CD4-positive, alpha-beta T cell treated with Interleukin-15 for 4 hours (primary cell): ENCODE measurements around the gene GET3.
A peak's percentile ranks its signal among the peaks of the same experiment; 100 is the strongest.
"Not testable (repeated sequence)": the region's sequence is repeated elsewhere in the genome, so short reads cannot be mapped to it uniquely, and the experiment has no call there.

Experiments used
- DNase-seq: peaks from one replicate; pipeline ENCODE4 v3.0.0-alpha.2; 2020; ENCODE audit warnings: low spot score

Gene GET3

DNA sequence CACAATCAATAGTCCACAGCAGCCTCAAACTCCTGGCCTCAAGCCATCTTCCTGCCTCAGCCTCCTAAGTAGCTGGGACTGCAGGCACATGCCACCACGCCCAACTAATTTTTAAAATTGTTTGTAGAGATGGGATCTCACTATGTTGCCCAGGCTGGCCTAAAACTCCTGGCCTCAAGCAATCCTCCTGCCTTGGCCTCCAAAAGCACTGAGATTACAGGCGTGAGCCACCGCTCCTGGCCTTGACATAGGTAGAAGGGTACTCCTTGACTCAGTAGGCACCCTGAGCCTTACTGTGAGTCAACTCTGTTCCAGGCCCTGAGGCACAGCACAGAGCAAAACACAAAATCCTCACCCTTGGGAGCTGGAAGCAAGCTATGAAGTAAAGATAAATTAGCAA, 21.4 kb upstream of the GET3 start:
- no peak for DNase-seq

DNA sequence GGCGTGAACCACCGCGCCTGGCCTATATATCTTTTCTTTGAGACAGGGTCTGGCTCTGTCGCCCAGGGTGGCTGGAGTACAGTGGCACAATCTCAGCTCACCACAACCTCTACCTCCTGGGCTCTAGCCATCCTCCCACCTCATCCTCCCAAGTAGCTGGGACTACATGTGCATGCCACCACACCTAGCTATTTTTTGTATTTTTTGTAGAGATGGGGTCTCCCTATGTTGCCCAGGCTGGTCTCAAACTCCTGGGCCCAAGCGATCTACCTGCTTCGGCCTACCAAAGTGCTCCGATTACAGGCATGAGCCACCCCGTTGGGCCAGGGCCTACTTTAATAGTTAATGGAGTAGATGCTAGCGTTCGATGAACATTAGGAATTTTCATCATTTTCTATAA, 17.0 kb upstream of the GET3 start:
- DNase-seq = no peak

DNA sequence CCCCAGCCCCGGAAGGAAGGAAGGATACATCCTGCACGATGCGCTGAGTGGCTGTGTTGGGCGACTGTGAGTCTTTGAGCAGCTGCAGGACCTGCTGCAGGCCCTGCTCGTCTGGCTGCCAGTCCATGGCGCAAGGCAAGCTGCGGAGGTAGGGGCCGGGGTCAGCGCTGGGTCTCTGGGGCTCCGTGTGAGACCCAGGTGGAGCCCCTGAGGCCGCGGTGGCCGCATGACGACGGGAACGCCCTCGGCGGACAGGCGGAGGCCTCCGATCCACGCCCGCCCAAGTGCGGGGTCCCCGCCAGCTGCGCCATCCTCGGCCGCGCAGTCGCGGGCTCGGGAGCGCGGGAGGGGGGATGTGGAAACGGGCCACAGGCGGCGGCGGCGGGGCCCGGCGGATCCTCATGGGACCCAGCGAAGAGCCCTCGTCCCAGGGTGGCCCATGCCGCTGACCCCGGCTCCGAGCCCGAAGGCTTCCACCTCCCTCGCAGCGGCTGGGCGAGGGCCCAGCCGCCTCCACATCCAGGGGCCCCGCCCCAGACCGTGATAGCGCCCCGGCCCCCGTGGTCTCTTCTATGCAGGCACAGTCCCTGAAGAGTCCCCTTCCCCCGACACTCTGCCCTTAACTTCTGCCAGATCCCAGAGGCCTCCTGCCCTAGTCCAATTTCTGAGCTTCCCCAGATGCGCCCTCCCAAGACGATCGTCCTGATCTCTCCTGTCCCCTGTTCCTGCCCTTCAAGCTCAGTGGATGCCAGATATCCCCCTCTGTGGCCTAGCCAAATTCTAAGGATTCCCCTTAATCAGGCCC, 16.2 kb upstream of the GET3 start:
- DNase-seq = no peak

GRCh38 chr19:12721656-12722565, 15.4 kb upstream of the GET3 start:
- DNase-seq = peak; percentile 25

- peak; percentile 97 for DNase-seq
Measured at GRCh38 chr19:12722566-12723380, 14.5 kb upstream of the GET3 start.

DNA sequence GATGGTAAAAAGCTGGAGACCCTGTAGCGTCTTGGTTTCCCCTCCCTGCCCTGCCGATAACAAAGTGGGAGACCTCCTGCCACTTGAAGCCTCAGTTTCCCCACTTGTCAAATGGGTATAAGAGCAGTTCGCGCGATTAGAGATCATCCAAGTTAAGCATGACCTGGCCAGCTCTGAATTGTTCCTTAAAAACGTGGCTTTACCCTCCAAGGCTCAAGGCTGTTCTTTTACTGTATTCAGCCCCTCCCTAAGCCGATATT, 14.0 kb upstream of the GET3 start:
- DNase-seq = no peak

DNA sequence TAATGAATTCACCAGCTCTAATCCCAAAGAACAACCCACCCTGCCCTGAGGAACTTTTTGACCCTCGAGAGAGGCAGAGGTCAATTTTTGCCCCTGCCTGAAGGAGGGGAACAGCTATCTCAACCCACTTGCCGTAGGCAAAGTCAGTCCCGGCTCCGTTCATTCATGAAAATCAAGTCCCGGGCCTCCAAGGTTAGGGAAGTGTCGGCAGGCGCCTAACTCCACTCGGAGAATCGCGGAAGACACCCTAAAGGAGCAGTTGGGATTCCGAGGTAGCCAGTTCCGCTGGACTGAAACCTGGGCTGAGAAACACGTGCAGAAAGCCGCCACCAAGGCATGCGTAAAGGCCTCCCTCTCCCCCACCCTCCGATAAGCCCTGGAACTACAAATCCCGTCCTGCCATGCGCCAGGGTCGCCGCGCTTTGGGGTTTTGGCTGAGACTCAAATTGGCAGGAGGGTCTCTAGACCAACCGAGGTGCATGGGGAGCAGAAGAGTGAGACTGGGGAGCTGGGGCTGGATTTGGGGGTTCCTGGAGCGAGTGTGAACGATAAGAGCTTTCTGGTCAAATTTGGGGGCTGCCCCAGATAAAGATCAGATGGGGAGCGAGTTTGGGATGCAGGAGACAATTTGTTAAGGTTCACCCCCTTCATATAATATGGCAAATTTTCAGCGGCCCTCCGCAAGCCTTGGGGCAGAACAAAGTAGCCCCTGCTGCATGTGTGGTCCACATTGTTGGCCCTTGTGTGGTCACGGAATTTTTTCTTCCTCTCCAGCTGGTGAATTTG, 13.5 kb upstream of the GET3 start, which contains the start of gene TNPO2:
Gene TNPO2, minus strand, starts transcription at position 292 of the 786 bp plus-strand sequence. CDS start 2,955 bp downstream, outside the sequence.
- DNase-seq = peak; percentile 54

- DNase-seq = not testable (repeated sequence)
Measured at GRCh38 chr19:12725612-12726011, 11.7 kb upstream of the GET3 start.

- no peak for DNase-seq
Measured at GRCh38 chr19:12726988-12727316, 10.3 kb upstream of the GET3 start.

- no peak for DNase-seq
Measured at GRCh38 chr19:12727745-12728433, 9.4 kb upstream of the GET3 start.

DNA sequence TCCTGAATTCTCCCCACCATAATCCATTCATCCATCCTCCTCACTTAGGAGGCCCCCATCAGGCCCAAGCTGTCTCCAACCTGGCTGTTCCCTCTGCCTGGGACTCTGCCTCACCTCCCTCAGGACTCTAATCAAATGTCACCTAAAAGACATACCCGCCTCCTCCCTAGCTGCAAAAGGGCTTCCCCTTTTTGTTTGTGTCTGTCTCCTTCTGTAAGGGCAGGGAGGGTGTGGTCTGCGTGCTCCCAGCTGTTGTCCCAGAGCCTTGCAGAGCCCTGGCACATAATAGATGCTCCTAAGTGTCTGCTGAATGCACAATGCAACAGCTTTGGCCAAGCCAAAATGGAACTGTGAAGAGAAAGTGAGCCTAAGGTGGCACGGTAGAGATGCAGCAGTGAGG, 7.2 kb upstream of the GET3 start:
- no peak for DNase-seq

GRCh38 chr19:12731337-12731736, 6.0 kb upstream of the GET3 start:
- DNase-seq = no peak

DNA sequence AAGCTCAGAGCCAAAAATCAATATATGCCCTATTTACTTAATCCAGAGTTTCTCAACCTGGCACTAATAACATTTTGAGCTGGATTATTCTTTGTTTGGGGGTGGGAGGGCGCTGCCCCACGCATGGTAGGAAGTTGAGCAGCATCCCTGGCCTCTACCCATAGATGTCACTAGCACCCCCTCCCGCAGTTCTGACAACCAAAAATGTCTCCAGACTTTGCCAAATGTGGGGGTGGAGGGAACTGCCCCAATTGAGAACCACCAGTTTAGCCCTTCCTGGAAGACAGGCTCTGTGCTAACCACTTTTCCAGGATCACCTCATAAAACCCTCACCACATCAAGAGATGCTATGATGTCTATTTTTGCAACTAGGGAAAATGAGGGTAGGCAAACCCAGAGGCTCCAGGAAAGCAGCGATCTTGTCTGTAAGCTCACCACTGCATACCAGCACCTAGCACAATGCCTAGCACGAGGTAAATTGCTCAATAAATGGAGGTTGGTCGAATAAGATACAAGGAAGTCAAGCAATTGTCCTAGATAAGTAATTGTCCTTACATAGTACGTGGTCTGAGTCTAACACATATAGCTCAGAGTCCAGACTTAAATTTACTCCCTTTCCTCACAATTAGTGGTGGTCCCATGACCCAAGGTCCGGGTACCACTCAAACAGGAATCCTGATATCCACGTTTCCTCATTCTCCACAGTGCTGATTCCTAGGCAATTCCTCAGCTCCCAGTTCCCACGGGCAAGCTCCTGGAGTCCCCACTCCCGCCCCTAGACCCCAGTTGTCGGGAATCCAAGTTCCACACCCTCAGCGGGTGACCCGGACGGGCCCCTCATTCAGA, 3.7 kb upstream of the GET3 start:
- DNase-seq = peak; percentile 39

GRCh38 chr19:12737835-12738351, 596 bp downstream of the GET3 start:
- no peak for DNase-seq

DNA sequence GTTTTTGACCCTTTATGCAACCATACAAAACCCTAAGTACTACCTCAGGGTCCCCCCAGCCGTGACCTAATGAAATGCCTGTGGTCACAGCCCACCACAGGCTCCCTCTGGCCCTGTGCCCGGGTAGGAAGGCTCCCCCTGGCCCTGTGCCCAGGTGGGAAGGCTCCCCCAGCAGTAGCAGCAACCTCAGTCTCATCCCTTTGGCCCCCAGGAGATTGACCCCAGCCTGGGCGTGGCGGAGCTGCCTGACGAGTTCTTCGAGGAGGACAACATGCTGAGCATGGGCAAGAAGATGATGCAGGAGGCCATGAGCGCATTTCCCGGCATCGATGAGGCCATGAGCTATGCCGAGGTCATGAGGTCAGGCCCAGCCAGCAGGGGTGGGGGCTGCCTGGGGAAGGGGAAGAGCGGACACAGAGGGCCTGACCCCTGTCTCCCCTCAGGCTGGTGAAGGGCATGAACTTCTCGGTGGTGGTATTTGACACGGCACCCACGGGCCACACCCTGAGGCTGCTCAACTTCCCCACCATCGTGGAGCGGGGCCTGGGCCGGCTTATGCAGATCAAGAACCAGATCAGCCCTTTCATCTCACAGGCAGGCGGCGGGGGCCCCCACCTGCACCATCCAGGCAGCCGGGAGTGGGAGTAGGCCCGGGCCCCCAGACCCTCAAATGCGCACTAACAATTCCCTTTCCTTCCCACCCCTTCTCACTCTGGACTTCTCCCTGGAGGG, 8.0 kb downstream of the GET3 start:
- DNase-seq = no peak

DNA sequence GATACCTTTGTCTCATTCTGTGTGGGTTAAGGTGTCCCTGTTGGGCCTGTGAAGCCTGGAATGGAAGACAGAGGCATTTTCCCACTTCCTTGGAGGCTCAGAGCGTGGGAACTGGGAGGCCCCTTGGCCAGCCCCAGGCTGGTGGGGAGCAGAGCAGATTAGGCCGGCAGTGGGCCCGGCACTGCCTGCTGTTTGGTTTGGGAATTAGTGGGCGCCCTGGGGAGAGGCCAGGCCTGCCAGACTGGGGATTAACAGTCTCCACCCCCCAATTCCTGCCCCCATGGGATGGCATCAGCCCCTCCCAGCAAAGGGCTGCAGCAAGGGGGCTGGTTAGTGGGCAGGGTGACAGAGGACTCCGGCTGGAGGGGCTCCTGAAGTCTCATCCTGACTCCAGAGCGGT, 11.2 kb downstream of the GET3 start:
- DNase-seq = no peak

GRCh38 chr19:12749938-12750521, 12.7 kb downstream of the GET3 start:
- no peak for DNase-seq

DNA sequence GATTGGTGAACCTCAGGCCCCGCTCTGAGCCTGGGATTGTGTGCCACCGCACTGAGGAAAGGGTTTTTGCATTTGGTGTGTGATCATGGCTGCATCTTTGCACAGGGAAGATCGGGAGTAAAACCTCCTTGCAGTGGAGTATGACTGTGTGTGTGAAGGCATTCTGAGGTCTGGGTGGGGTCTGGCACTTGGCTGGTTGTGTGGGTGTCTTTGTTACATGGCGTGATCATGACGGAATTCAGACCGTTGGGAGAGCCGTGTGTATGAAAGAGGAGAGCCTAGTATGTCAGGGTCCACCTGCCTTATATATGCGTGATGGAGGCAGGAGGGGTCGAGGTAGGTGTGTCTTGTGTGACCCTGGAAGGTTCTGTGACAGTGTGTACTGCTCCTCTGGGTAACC, 13.6 kb downstream of the GET3 start:
- no peak for DNase-seq

DNA sequence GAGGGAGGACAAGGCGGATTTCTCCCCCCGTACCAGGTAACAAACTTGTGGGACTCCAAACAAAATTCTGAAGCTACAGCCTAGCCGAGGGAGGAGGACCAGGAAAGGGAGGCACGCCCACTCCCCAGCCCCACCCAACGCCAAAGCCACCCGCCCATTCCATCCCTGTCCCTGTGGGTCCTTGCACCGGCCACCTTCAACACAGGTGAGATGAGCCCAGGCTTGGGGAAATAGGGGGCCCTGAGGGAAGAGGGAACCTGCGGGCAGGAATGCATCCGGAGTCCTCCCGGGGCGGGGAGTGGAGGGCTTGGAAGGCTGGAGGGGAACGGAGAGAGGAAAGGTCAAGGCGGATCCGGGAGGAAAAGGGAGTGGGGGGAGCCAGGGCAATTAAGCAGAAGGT, 14.3 kb downstream of the GET3 start, which contains the start of gene BEST2:
Gene BEST2, plus strand, starts transcription at position 157 of the 400 bp plus-strand sequence. CDS start 802 bp downstream, outside the sequence.
- DNase-seq = no peak
